ENCODE data around the gene ADGRD1.

GRCh38 chr12:131084341-131085011 is 130.8 kb downstream of the ADGRD1 start:
- TF ChIP-seq POLR2AphosphoS5 (IDR thresholded peaks at IDR 0.05; ENCODE audit: low read depth, low read length) (no peak), POLR2A (IDR thresholded peaks at IDR 0.05; ENCODE audit: low read depth, low read length) (no peak), TAF1 (IDR thresholded peaks at IDR 0.05; ENCODE audit: low read depth, low read length) (no peak), SPI1 (IDR thresholded peaks at IDR 0.05; ENCODE audit: low read depth, low read length) (no peak), POU2F2 (IDR thresholded peaks at IDR 0.05; ENCODE audit: low read depth, low read length) (no peak)
